ENCODE measurements around the gene OSBP2.

DNA sequence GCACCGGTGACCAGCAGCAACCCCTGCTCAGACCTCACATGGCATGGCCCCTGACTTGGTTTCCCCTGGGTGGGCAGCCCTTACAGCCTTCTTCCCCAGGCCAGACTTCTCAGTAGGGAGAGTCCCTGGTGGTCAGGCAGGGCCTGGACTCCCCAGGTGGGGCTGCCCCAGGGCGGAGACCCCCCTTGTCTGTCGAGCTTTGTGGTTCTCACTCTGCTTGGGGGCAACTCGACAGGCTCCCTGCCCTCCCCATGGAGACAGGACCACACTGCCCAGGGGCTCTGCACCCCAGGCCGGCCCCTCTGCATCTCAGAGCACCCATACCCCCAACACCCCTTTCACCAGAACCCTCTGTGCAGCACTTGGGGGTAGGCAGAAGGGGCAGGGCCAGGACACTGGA is 186.2 kb downstream of the OSBP2 start:
- TF ChIP-seq GATA3 (IDR thresholded peaks at IDR 0.05; ENCODE audit: low read depth, low read length) (no peak), GATA2 (IDR thresholded peaks at IDR 0.05; ENCODE audit: low read depth, low read length) (no peak)
